Measurements from ENCODE around the gene CACNA2D2. TPM values are rescaled to one million over a fixed set of nuclear protein-coding genes. Genes with fewer than 3 reads are reported as not detected.

CACNA2D2 gene
- polyA plus RNA-seq, 1 of the 3 experiments (the other 2 are of a cell fraction), result 1.1 TPM

DNA sequence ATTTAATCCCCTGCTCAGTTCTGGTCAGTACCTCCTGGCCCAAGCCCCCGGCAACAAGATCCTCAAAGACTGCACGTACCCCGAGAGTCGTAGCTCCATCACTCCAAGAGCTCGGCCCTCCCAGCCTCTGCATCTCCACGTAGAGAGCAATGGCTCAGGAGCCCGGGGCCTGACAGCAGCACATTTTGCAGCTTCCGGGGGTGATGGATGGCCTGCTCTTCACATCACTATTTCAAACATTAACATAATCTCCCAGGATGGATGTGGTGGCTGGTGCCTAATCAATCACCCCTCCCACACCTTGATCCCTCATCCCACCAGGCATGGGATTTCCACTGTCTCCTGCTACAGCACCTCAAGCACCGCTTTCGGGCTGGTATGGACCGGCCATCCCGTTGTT lies 28.1 kb downstream of the CACNA2D2 start:
- POLR2A ChIA-PET, result no interaction called here
- WGBS (ENCODE audit: low lambda C conversion rate), result 70% methylated on average over 4 of the region's 12 CpGs
- DNase-seq, result no peak

DNA sequence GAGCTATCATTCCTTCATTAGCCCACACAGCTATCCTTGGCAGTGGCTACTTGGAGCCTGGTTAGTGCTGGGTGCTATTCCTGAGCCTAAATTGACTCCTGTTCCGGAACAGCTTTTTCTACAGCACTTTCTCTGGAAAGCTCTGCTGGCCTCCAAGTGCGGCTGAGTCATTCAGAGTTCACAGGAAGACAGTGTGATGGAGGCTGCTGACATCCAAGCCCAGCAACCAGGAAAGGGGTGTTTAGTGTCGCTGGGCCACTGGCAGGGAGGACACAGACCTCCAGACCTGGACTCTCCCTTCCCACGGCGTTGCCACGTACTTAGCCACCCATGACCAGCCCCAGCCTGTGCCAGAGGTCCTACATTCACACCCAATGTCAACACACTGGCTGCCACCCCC lies 28.7 kb downstream of the CACNA2D2 start:
- H3K4me2 ChIP-seq, result no peak overlapping the region
- H3K27me3 ChIP-seq (ENCODE audit: insufficient read depth), result no peaks in the 10 kb centered on the region
- WGBS (ENCODE audit: low lambda C conversion rate), result 50% methylated on average over 3 of the region's 6 CpGs
- no peaks in the 10 kb centered on the region for H4K20me1 ChIP-seq (ENCODE audit: insufficient read depth)
- no peaks in the 10 kb centered on the region for H3K36me3 ChIP-seq (replicated peaks in 1 of 2; ENCODE audit: control insufficient read depth in 1 of 2, insufficient read depth in 2 of 2, low read length in 1 of 2)
- ChIA-PET CTCF (interaction anchor here (1.3 to 1.7 kb wide), 3 partner anchors 13 to 67 kb away, joined by 3 to 8 read pairs (median 4); no protein-coding TSS in a partner anchor), POLR2A (no interaction called here)
- H2AFZ ChIP-seq (ENCODE audit: low read depth), result no peak overlapping the region
- H3K9ac ChIP-seq, result no peak overlapping the region
- no peaks in the 10 kb centered on the region for H3F3A ChIP-seq (replicated peaks; ENCODE audit: insufficient read depth)
- no peak for TF ChIP-seq FOXM1 (IDR thresholded peaks at IDR 0.05; ENCODE audit: low read depth)
- no peak for TF ChIP-seq GATA2 (CRISPR knock-in tag; IDR thresholded peaks at IDR 0.05)
- no peak for DNase-seq
- peaks cover 0 to 21% of the 10 kb centered on the region in 2 experiments; a peak in 1 of 4 replicates for H3K4me1 ChIP-seq (ENCODE audit: control insufficient read depth in 1 of 2, insufficient read depth in 2 of 2, low read depth in 1 of 2, low read length in 1 of 2)
- H3K27ac ChIP-seq (ENCODE audit: low read depth in 2 of 2, low read length in 1 of 2), result no peak overlapping the region
- no peaks in the 10 kb centered on the region for H3K79me2 ChIP-seq (ENCODE audit: insufficient read depth)
- H3K9me2 ChIP-seq, result no peaks in the 10 kb centered on the region
- no peak overlapping the region for H3K4me3 ChIP-seq (ENCODE audit: low read depth in 2 of 2, low read length in 1 of 2)
- H3K9me3 ChIP-seq, result no peaks in the 10 kb centered on the region

More for the DNA sequence above, 28.1 kb downstream of the CACNA2D2 start:
- H3K4me1 ChIP-seq (ENCODE audit: control insufficient read depth in 1 of 2, insufficient read depth in 2 of 2, low read depth in 1 of 2, low read length in 1 of 2), result peaks cover 0 to 27% of the 10 kb centered on the region in 2 experiments; a peak in 1 of 4 replicates
- no peak overlapping the region for H3K4me2 ChIP-seq
- CTCF ChIA-PET, result interaction anchor here (1.3 to 1.7 kb wide), 4 partner anchors 11 to 66 kb away, joined by 3 to 8 read pairs (median 4); no protein-coding TSS in a partner anchor
- H3F3A ChIP-seq (replicated peaks; ENCODE audit: insufficient read depth), result no peaks in the 10 kb centered on the region
- no peak overlapping the region for H3K9ac ChIP-seq
- TF ChIP-seq TAF1 (IDR thresholded peaks at IDR 0.05; ENCODE audit: borderline replicate concordance, low read depth, low read length) (no peak), GATA2 (CRISPR knock-in tag; IDR thresholded peaks at IDR 0.05) (no peak), MXI1 (IDR thresholded peaks at IDR 0.05; ENCODE audit: low read depth, low read length) (no peak), GABPA (IDR thresholded peaks at IDR 0.05; ENCODE audit: low read depth) (no peak), YY1 (IDR thresholded peaks at IDR 0.05; ENCODE audit: low read depth) (no peak), RFX5 (IDR thresholded peaks at IDR 0.05; ENCODE audit: low read length) (no peak), FOXM1 (IDR thresholded peaks at IDR 0.05; ENCODE audit: low read depth) (no peak), TCF12 (IDR thresholded peaks at IDR 0.05) (no peak), FOXJ3 (CRISPR knock-in tag; IDR thresholded peaks at IDR 0.05) (no peak), ELF1 (IDR thresholded peaks at IDR 0.05) (no peak), EZH2phosphoT487 (IDR thresholded peaks at IDR 0.05; ENCODE audit: borderline replicate concordance, low read depth) (no peak), FOSL2 (IDR thresholded peaks at IDR 0.05; ENCODE audit: borderline replicate concordance, low read depth) (no peak), EP300 (IDR thresholded peaks at IDR 0.05; ENCODE audit: borderline replicate concordance in 1 of 2, low read depth in 1 of 2, low read length in 1 of 2) (no peak), RCOR1 (IDR thresholded peaks at IDR 0.05; ENCODE audit: low read length) (no peak)
- TF ChIP-seq, protein P1, sequence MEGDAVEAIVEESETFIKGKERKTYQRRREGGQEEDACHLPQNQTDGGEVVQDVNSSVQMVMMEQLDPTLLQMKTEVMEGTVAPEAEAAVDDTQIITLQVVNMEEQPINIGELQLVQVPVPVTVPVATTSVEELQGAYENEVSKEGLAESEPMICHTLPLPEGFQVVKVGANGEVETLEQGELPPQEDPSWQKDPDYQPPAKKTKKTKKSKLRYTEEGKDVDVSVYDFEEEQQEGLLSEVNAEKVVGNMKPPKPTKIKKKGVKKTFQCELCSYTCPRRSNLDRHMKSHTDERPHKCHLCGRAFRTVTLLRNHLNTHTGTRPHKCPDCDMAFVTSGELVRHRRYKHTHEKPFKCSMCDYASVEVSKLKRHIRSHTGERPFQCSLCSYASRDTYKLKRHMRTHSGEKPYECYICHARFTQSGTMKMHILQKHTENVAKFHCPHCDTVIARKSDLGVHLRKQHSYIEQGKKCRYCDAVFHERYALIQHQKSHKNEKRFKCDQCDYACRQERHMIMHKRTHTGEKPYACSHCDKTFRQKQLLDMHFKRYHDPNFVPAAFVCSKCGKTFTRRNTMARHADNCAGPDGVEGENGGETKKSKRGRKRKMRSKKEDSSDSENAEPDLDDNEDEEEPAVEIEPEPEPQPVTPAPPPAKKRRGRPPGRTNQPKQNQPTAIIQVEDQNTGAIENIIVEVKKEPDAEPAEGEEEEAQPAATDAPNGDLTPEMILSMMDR (IDR thresholded peaks at IDR 0.05), result no peak
- TF ChIP-seq, protein P2, sequence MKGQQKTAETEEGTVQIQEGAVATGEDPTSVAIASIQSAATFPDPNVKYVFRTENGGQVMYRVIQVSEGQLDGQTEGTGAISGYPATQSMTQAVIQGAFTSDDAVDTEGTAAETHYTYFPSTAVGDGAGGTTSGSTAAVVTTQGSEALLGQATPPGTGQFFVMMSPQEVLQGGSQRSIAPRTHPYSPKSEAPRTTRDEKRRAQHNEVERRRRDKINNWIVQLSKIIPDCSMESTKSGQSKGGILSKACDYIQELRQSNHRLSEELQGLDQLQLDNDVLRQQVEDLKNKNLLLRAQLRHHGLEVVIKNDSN (IDR thresholded peaks at IDR 0.05; ENCODE audit: borderline replicate concordance, low read depth), result no peak
- TF ChIP-seq, protein P3, sequence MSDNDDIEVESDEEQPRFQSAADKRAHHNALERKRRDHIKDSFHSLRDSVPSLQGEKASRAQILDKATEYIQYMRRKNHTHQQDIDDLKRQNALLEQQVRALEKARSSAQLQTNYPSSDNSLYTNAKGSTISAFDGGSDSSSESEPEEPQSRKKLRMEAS (IDR thresholded peaks at IDR 0.05; ENCODE audit: low read depth), result no peak
- TF ChIP-seq, protein P4, sequence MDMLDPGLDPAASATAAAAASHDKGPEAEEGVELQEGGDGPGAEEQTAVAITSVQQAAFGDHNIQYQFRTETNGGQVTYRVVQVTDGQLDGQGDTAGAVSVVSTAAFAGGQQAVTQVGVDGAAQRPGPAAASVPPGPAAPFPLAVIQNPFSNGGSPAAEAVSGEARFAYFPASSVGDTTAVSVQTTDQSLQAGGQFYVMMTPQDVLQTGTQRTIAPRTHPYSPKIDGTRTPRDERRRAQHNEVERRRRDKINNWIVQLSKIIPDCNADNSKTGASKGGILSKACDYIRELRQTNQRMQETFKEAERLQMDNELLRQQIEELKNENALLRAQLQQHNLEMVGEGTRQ (IDR thresholded peaks at IDR 0.05; ENCODE audit: borderline replicate concordance, low read depth, low read length), result no peak
- H2AFZ ChIP-seq (ENCODE audit: low read depth), result no peak overlapping the region
- no peaks in the 10 kb centered on the region for H3K9me3 ChIP-seq
- H3K79me2 ChIP-seq (ENCODE audit: insufficient read depth), result no peaks in the 10 kb centered on the region
- no peaks in the 10 kb centered on the region for H3K36me3 ChIP-seq (replicated peaks in 1 of 2; ENCODE audit: control insufficient read depth in 1 of 2, insufficient read depth in 2 of 2, low read length in 1 of 2)
- H3K9me2 ChIP-seq, result no peaks in the 10 kb centered on the region
- no peak overlapping the region for H3K27ac ChIP-seq (ENCODE audit: low read depth in 2 of 2, low read length in 1 of 2)
- H4K20me1 ChIP-seq (ENCODE audit: insufficient read depth), result no peaks in the 10 kb centered on the region
- no peak overlapping the region for H3K4me3 ChIP-seq (ENCODE audit: low read depth in 2 of 2, low read length in 1 of 2)
- H3K27me3 ChIP-seq (ENCODE audit: insufficient read depth), result no peaks in the 10 kb centered on the region

All from SK-N-SH (cell line).